HEK293T (cell line): ENCODE measurements around the gene GPRC5C.

Experiments used
- CTCF ChIA-PET: fragments of 350-600 bp; formaldehyde crosslinking; extraction: SDS; loops from one replicate; lab custom pipeline; 2021; ENCODE audit warnings: antibody characterized with exemption, inconsistent platforms; lab: Yijun Ruan, JAX
- POLR2A ChIA-PET: fragments of 350-600 bp; formaldehyde crosslinking; extraction: SDS; loops from one replicate; lab custom pipeline; 2020; ENCODE audit warnings: antibody characterized with exemption, inconsistent platforms; lab: Yijun Ruan, JAX
- DNase-seq: peaks from one replicate; pipeline ENCODE4 v3.0.0; 2012; ENCODE audit warnings: mixed read lengths; ENCODE audit errors: extremely low spot score
- ARNT ChIP-seq: fragments of 450-650 bp; IDR thresholded peaks from 2 replicates; pipeline ENCODE4 v1.6.1; 2017; ENCODE audit warnings: mild to moderate bottlenecking
- BHLHE40 ChIP-seq: fragments of 450-650 bp; IDR thresholded peaks from 2 replicates; pipeline ENCODE4 v1.6.1; 2016; ENCODE audit warnings: mild to moderate bottlenecking, moderate library complexity, borderline replicate concordance
- CTBP1 ChIP-seq: fragments of 450-650 bp; IDR thresholded peaks from 2 replicates; pipeline ENCODE4 v1.6.1; 2016; ENCODE audit warnings: borderline replicate concordance
- ELF4 ChIP-seq: fragments of 450-650 bp; IDR thresholded peaks from 2 replicates; pipeline ENCODE4 v1.6.1; 2017; ENCODE audit warnings: antibody characterized with exemption
- FOXA1 ChIP-seq: fragments of 450-650 bp; IDR thresholded peaks from 2 replicates; pipeline ENCODE4 v1.6.1; 2016; ENCODE audit warnings: mild to moderate bottlenecking
- FOXK2 ChIP-seq: fragments of 450-650 bp; IDR thresholded peaks from 2 replicates; pipeline ENCODE4 v1.6.1; 2016; ENCODE audit warnings: mild to moderate bottlenecking
- FOXM1 ChIP-seq: fragments of 450-650 bp; IDR thresholded peaks from 2 replicates; pipeline ENCODE4 v1.6.1; 2017; ENCODE audit warnings: mild to moderate bottlenecking, borderline replicate concordance
- HDGF ChIP-seq: fragments of 450-650 bp; IDR thresholded peaks from 2 replicates; pipeline ENCODE4 v1.6.1; 2017; ENCODE audit warnings: antibody characterized with exemption, borderline replicate concordance
- L3MBTL2 ChIP-seq: fragments of 450-650 bp; conservative IDR thresholded peaks from 2 replicates; pipeline ENCODE4 v1.6.1; 2016; ENCODE audit warnings: mild to moderate bottlenecking
- LEF1 ChIP-seq: fragments of 450-650 bp; IDR thresholded peaks from 2 replicates; pipeline ENCODE4 v1.6.1; 2017; ENCODE audit warnings: mild to moderate bottlenecking, borderline replicate concordance
- NFRKB ChIP-seq: fragments of 450-650 bp; IDR thresholded peaks from 2 replicates; pipeline ENCODE4 v1.6.1; 2016; ENCODE audit warnings: mild to moderate bottlenecking, moderate library complexity
- PKNOX1 ChIP-seq: fragments of 450-650 bp; IDR thresholded peaks from 2 replicates; pipeline ENCODE4 v1.6.1; 2016
- SP1 ChIP-seq: fragments of 450-650 bp; IDR thresholded peaks from 2 replicates; pipeline ENCODE4 v1.6.1; 2017
- SUZ12 ChIP-seq: fragments of 450-650 bp; IDR thresholded peaks from 2 replicates; pipeline ENCODE4 v1.6.1; 2016; ENCODE audit warnings: mild to moderate bottlenecking
- TARDBP ChIP-seq: fragments of 450-650 bp; IDR thresholded peaks from 2 replicates; pipeline ENCODE4 v1.6.1; 2016
- ZNF384 ChIP-seq: fragments of 450-650 bp; IDR thresholded peaks from 2 replicates; pipeline ENCODE4 v1.6.1; 2016

GPRC5C gene

GRCh38 chr17:74394275-74394950, 37.5 kb upstream of the GPRC5C start:
- no peak for TF ChIP-seq TARDBP
- TF ChIP-seq ARNT, result no peak
- TF ChIP-seq BHLHE40, result no peak
- no peak for TF ChIP-seq CTBP1
- no peak for TF ChIP-seq ZNF384
- no peak for TF ChIP-seq LEF1
- no peak for TF ChIP-seq FOXK2
- no peak for TF ChIP-seq SP1
- TF ChIP-seq HDGF, result no peak
- TF ChIP-seq NFRKB, result no peak
- TF ChIP-seq ELF4, result no peak
- TF ChIP-seq L3MBTL2, result no peak
- TF ChIP-seq PKNOX1, result no peak
- no peak for TF ChIP-seq FOXA1
- CTCF ChIA-PET, result interaction anchor here (0.7 to 1.8 kb wide), 3 partner anchors 9 to 64 kb away, joined by 3 to 6 read pairs (median 4); no protein-coding TSS in a partner anchor
- POLR2A ChIA-PET, result interaction anchor here (1.1 kb wide), 1 partner anchor 23 kb away, joined by 3 read pairs; no protein-coding TSS in a partner anchor
- DNase-seq, result no peak

- TF ChIP-seq L3MBTL2 (no peak), FOXA1 (no peak), LEF1 (no peak), ELF4 (no peak), SP1 (no peak), FOXK2 (no peak), CTBP1 (no peak), PKNOX1 (no peak)
- no peak for DNase-seq
- ChIA-PET POLR2A (no interaction called here), CTCF (interaction anchor here (0.9 to 1.8 kb wide), 2 partner anchors 16 to 63 kb away, joined by 3 to 6 read pairs; no protein-coding TSS in a partner anchor)
Observed at GRCh38 chr17:74394977-74395376, 36.9 kb upstream of the GPRC5C start.

GRCh38 chr17:74396567-74396966, 35.3 kb upstream of the GPRC5C start:
- TF ChIP-seq TARDBP (no peak), ARNT (no peak), PKNOX1 (no peak), CTBP1 (no peak), HDGF (no peak), SUZ12 (no peak), LEF1 (no peak), FOXA1 (no peak), SP1 (no peak), ZNF384 (no peak), L3MBTL2 (no peak), ELF4 (no peak), FOXM1 (no peak), NFRKB (no peak), BHLHE40 (no peak), FOXK2 (no peak)
- DNase-seq, result no peak
- ChIA-PET POLR2A (no interaction called here), CTCF (no interaction called here)

- CTCF ChIA-PET, result interaction anchor here (0.6 to 1.0 kb wide), 2 partner anchors 23 to 104 kb away, joined by 3 to 4 read pairs; no protein-coding TSS in a partner anchor
Observed at GRCh38 chr17:74402048-74402447, 29.8 kb upstream of the GPRC5C start.

GRCh38 chr17:74403512-74404137, 28.3 kb upstream of the GPRC5C start:
- POLR2A ChIA-PET, result interaction anchor here (1.1 to 1.2 kb wide), 2 partner anchors 27 to 30 kb away, joined by 3 read pairs; no protein-coding TSS in a partner anchor
- no peak for DNase-seq
- CTCF ChIA-PET, result interaction anchor here (0.9 to 1.9 kb wide), 2 partner anchors 9 to 53 kb away, joined by 4 to 6 read pairs; no protein-coding TSS in a partner anchor
- TF ChIP-seq FOXM1, result no peak
- no peak for TF ChIP-seq PKNOX1
- TF ChIP-seq LEF1, result no peak
- no peak for TF ChIP-seq NFRKB
- no peak for TF ChIP-seq HDGF

More at GRCh38 chr17:74402048-74402447, 29.8 kb upstream of the GPRC5C start:
- POLR2A ChIA-PET, result no interaction called here
- DNase-seq, result no peak
- TF ChIP-seq L3MBTL2 (no peak), CTBP1 (no peak), PKNOX1 (no peak), ELF4 (no peak), SP1 (no peak), TARDBP (no peak), BHLHE40 (no peak), ZNF384 (no peak), FOXM1 (no peak), LEF1 (no peak)
